GM19328 (cell line): ENCODE results near the gene GP1BB.
"Not testable (repeated sequence)": the region's sequence is repeated elsewhere in the genome, so short reads cannot be mapped to it uniquely, and the experiment has no call there.

Experiments
- ATAC-seq: cut with Tn5 transposase; IDR thresholded peaks from one replicate; pipeline ENCODE4 v1.9.1; 2021; ENCODE audit warnings: mild to moderate bottlenecking, moderate library complexity; ENCODE audit not compliant: unreplicated experiment

GP1BB gene

GRCh38 chr22:19723232-19723982 lies at the start of gene GP1BB:
TSS of gene GP1BB (plus strand) at chr22:19723539. CDS start at chr22:19723570, 31 bp downstream.
- no peak for ATAC-seq

GRCh38 chr22:19673660-19674059 lies 49.7 kb upstream of the GP1BB start:
- ATAC-seq, result no peak

- no peak for ATAC-seq
These were observed 49.0 kb upstream of the GP1BB start for GRCh38 chr22:19674129-19674928.

GRCh38 chr22:19674929-19675253 lies 48.4 kb upstream of the GP1BB start:
- no peak for ATAC-seq

GRCh38 chr22:19675428-19675827 lies 47.9 kb upstream of the GP1BB start:
- no peak for ATAC-seq

- ATAC-seq, result not testable (repeated sequence)
These were observed 46.9 kb upstream of the GP1BB start for GRCh38 chr22:19676437-19676836.

- ATAC-seq, result no peak
These were observed 44.3 kb upstream of the GP1BB start for GRCh38 chr22:19678949-19679521.

- ATAC-seq, result no peak
These were observed 43.7 kb upstream of the GP1BB start for GRCh38 chr22:19679522-19680101.

GRCh38 chr22:19680287-19680881 lies 43.0 kb upstream of the GP1BB start:
- ATAC-seq, result no peak

GRCh38 chr22:19680911-19681862 lies 42.2 kb upstream of the GP1BB start:
- no peak for ATAC-seq

GRCh38 chr22:19681863-19682245 lies 41.5 kb upstream of the GP1BB start:
- ATAC-seq, result no peak

GRCh38 chr22:19686946-19687345 lies 36.4 kb upstream of the GP1BB start:
- ATAC-seq, result no peak

- ATAC-seq, result no peak
These were observed 35.6 kb upstream of the GP1BB start for GRCh38 chr22:19687561-19688300.

GRCh38 chr22:19688301-19689290 lies 34.7 kb upstream of the GP1BB start:
- no peak for ATAC-seq

GRCh38 chr22:19689408-19689807 lies 33.9 kb upstream of the GP1BB start:
- ATAC-seq, result no peak

- ATAC-seq, result no peak
These were observed 32.2 kb upstream of the GP1BB start for GRCh38 chr22:19691007-19691720.

- ATAC-seq, result no peak
These were observed 31.5 kb upstream of the GP1BB start for GRCh38 chr22:19691721-19692341.
